OCI-LY1 (cell line): Measurements from ENCODE around the gene CCL2.

Experiments used
- H2AFZ ChIP-seq: fragments of 200-600 bp; sonication (generic), shearing (Covaris generic); 2 replicates; pipeline ENCODE4 v1.6.0; 2014; ENCODE audit warnings: antibody characterized with exemption, mild to moderate bottlenecking, low read length
- H3F3A ChIP-seq: fragments of 200-600 bp; sonication (generic), shearing (Covaris generic); 2 replicates; pipeline ENCODE4 v1.6.0; 2014; ENCODE audit warnings: mild to moderate bottlenecking, antibody characterized with exemption, low read length, moderate library complexity; ENCODE audit not compliant: insufficient read depth
- H3K27ac ChIP-seq: fragments of 200-600 bp; sonication (generic); 2 replicates; pipeline ENCODE4 v1.5.1; 2014; ENCODE audit warnings: low read length, mixed run types, mild to moderate bottlenecking, low read depth; ENCODE audit not compliant: poor library complexity, severe bottlenecking
- H3K27me3 ChIP-seq: fragments of 200-600 bp; sonication (generic); 2 replicates; pipeline ENCODE4 v1.6.0; 2014; ENCODE audit warnings: antibody characterized with exemption, mild to moderate bottlenecking, low read length, moderate library complexity; ENCODE audit not compliant: insufficient read depth
- H3K36me3 ChIP-seq: fragments of 200-600 bp; sonication (generic); 2 replicates; pipeline ENCODE4 v1.6.1; 2014; ENCODE audit warnings: mild to moderate bottlenecking, antibody characterized with exemption, low read length, moderate library complexity, mixed read lengths; ENCODE audit not compliant: insufficient read depth
- H3K4me1 ChIP-seq: fragments of 200-600 bp; sonication (generic); 2 replicates; pipeline ENCODE4 v1.5.1; 2014; ENCODE audit warnings: mild to moderate bottlenecking, low read length, moderate library complexity; ENCODE audit not compliant: insufficient read depth, severe bottlenecking
- H3K4me2 ChIP-seq: fragments of 200-600 bp; sonication (generic), shearing (Covaris generic); 2 replicates; pipeline ENCODE4 v1.6.1; 2014; ENCODE audit warnings: low read length
- H3K4me3 ChIP-seq: fragments of 200-600 bp; sonication (generic); 2 replicates; pipeline ENCODE4 v1.5.1; 2014; ENCODE audit warnings: low read length, low read depth, mild to moderate bottlenecking, mixed read lengths; ENCODE audit not compliant: poor library complexity, severe bottlenecking
- H3K79me2 ChIP-seq: fragments of 200-600 bp; shearing (Covaris generic); 2 replicates; pipeline ENCODE4 v1.6.1; 2016; ENCODE audit warnings: mixed run types, low read length, mixed read lengths; ENCODE audit not compliant: insufficient read depth
- H3K9ac ChIP-seq: fragments of 200-600 bp; sonication (generic), shearing (Covaris generic); 2 replicates; pipeline ENCODE4 v1.6.1; 2014; ENCODE audit warnings: mild to moderate bottlenecking, low read length, mixed read lengths
- H3K9me2 ChIP-seq: fragments of 200-600 bp; sonication (generic), shearing (Covaris generic); 2 replicates; pipeline ENCODE4 v1.6.1; 2014; ENCODE audit warnings: low read depth, mild to moderate bottlenecking, low read length, mixed read lengths
- H3K9me3 ChIP-seq: fragments of 200-600 bp; shearing (Covaris generic); 2 replicates; pipeline ENCODE4 v1.6.1; 2014; ENCODE audit warnings: low read length, mixed read lengths
- H4K20me1 ChIP-seq: fragments of 200-600 bp; sonication (generic), shearing (Covaris generic); 2 replicates; pipeline ENCODE4 v1.6.0; 2016; ENCODE audit warnings: mild to moderate bottlenecking, low read length; ENCODE audit not compliant: insufficient read depth
- CTCF ChIP-seq: fragments of 200-600 bp; sonication (generic), shearing (Covaris generic); IDR thresholded peaks from 2 replicates; pipeline ENCODE4 v1.5.1; 2017; ENCODE audit warnings: mild to moderate bottlenecking, antibody characterized with exemption, low read length, moderate library complexity, mixed read lengths
- EZH2 ChIP-seq: fragments of 200-600 bp; sonication (generic), shearing (Covaris generic); IDR thresholded peaks from 2 replicates; pipeline ENCODE4 v1.8.0; 2017; ENCODE audit warnings: borderline replicate concordance, mixed run types, mild to moderate bottlenecking, antibody characterized with exemption, low read length, moderate library complexity, mixed read lengths

The CCL2 gene

DNA sequence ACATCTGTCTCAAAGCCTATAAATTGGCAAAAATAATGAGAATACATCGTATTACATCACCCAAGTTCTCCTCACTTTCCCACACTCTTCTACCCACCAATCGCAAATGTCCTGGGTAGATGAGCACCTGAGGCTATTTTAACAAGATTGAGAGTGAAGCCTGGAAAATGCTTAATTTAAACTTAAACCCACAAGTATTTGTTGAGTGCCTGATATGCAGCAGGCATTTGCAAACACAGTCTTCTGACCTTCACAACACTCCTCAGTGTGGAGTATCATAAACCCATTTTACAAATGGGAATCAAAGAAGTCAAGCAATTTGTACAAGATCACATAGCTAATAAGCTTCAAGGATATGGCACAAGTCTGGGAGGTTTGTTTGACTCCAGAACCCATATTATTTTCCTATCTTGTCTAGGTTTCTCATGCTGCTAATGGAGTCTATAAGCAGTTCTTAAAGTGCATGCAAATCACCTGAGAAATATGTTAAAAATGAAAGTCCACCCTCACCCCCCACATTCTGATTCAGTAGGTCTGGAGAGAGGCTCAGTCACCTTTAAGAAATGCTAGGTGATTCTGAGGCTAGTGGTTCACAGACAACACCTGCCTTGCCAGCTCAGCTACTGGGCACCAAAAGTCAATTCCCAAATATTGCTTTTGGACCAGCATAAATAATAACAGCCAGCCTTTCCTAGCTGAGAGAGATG lies 34.9 kb upstream of the CCL2 start:
- Histone ChIP-seq H3K79me2 (no peaks in the 10 kb centered on the region), H3K9me3 (no peaks in the 10 kb centered on the region), H3K4me2 (no peak overlapping the region), H3K27ac (no peak overlapping the region), H3K9me2 (no peaks in the 10 kb centered on the region), H3K27me3 (no peaks in the 10 kb centered on the region), H3F3A (no peaks in the 10 kb centered on the region), H3K4me3 (no peak overlapping the region), H4K20me1 (no peaks in the 10 kb centered on the region), H3K9ac (no peak overlapping the region), H2AFZ (no peak overlapping the region), H3K4me1 (no peaks in the 10 kb centered on the region), H3K36me3 (no peaks in the 10 kb centered on the region)
- TF ChIP-seq EZH2 (no peak), CTCF (no peak)

DNA sequence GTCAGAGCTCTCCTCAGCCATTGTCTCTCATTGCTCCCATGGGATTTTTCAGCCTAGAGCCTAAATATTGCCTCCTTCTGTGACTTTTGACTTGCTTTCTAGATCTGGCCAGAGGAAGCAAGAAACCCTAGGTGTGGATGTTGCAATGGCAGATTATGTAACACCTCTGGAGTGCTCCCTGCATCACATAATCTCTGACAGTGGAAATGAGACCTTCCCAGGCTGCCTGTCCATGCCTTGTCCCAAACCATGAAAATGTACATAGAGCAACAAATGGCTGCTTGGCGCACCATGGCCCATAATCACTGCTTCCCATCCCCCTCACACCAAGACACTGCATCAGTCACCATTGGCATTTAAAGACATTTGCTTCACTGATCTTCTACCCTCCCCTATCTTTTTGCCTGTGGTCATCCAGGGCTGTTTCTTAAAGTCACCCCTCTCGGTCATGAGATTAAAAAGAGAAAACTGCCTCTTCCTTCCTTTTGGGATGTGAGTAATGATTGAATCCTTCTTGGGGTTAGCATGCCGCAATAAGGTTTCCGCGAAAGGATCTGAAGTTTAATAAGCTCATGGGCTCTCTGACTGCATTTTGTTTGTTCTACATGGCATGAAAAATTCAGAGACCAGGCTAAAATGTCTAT lies 34.2 kb upstream of the CCL2 start:
- no peak overlapping the region for H3K4me2 ChIP-seq
- H3K4me1 ChIP-seq = no peaks in the 10 kb centered on the region
- no peaks in the 10 kb centered on the region for H3K27me3 ChIP-seq

GRCh38 chr17:34221411-34221810 lies 33.7 kb upstream of the CCL2 start:
- no peaks in the 10 kb centered on the region for H3K4me1 ChIP-seq
- no peak overlapping the region for H2AFZ ChIP-seq
- H3K27me3 ChIP-seq = no peaks in the 10 kb centered on the region
- H3K36me3 ChIP-seq = no peaks in the 10 kb centered on the region
- no peak overlapping the region for H3K9ac ChIP-seq
- no peaks in the 10 kb centered on the region for H3K79me2 ChIP-seq
- no peaks in the 10 kb centered on the region for H3K9me2 ChIP-seq
- TF ChIP-seq EZH2 (no peak), CTCF (no peak)
- H3K4me2 ChIP-seq = no peak overlapping the region
- no peaks in the 10 kb centered on the region for H4K20me1 ChIP-seq
- H3K27ac ChIP-seq = no peak overlapping the region
- H3K9me3 ChIP-seq = no peaks in the 10 kb centered on the region
- H3F3A ChIP-seq = no peaks in the 10 kb centered on the region
- no peak overlapping the region for H3K4me3 ChIP-seq

More for the DNA sequence above, 34.2 kb upstream of the CCL2 start:
- Histone ChIP-seq H3K9me3 (no peaks in the 10 kb centered on the region), H3K9me2 (no peaks in the 10 kb centered on the region), H3K27ac (no peak overlapping the region), H4K20me1 (no peaks in the 10 kb centered on the region), H3K4me3 (no peak overlapping the region), H3K36me3 (no peaks in the 10 kb centered on the region), H3F3A (no peaks in the 10 kb centered on the region), H2AFZ (no peak overlapping the region), H3K79me2 (no peaks in the 10 kb centered on the region), H3K9ac (no peak overlapping the region)
- TF ChIP-seq CTCF (no peak), EZH2 (no peak)
